HG02840 (cell line): ENCODE results near the gene DBP.
A peak's percentile ranks its signal among the peaks of the same experiment; 100 is the strongest.
"Not testable (repeated sequence)": the region's sequence is repeated elsewhere in the genome, so short reads cannot be mapped to it uniquely, and the experiment has no call there.

Experiments used
- ATAC-seq: cut with Tn5 transposase; IDR thresholded peaks from one replicate; pipeline ENCODE4 v1.9.1; 2021; ENCODE audit warnings: mild to moderate bottlenecking, moderate library complexity, moderate number of reproducible peaks; ENCODE audit not compliant: unreplicated experiment, low FRiP score

Gene DBP

GRCh38 chr19:48644355-48644754 is 7.2 kb upstream of the DBP start:
- no peak for ATAC-seq

GRCh38 chr19:48642862-48643261 is 5.7 kb upstream of the DBP start:
- no peak for ATAC-seq

DNA sequence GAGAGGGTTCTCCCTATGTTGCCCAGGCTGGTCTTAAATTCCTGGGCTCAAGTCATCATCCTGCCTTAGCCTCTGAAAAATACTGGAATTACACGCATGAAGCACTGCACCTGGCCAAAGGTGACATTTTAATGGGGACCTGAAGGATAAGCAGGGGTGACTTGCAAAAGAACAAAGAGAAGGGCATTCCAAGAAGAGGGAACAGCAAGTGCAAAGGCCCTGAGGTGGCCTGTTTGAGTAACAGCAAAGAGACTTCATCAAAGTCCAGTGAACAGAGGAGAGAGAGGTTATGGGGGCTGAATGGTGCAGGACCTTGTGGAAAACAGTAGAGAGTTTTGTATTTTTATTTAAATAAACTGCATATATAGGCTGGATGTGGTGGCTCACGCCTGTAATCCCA is 4.7 kb upstream of the DBP start:
- ATAC-seq: no peak

GRCh38 chr19:48639483-48640375 is 2.5 kb upstream of the DBP start:
- no peak for ATAC-seq

DNA sequence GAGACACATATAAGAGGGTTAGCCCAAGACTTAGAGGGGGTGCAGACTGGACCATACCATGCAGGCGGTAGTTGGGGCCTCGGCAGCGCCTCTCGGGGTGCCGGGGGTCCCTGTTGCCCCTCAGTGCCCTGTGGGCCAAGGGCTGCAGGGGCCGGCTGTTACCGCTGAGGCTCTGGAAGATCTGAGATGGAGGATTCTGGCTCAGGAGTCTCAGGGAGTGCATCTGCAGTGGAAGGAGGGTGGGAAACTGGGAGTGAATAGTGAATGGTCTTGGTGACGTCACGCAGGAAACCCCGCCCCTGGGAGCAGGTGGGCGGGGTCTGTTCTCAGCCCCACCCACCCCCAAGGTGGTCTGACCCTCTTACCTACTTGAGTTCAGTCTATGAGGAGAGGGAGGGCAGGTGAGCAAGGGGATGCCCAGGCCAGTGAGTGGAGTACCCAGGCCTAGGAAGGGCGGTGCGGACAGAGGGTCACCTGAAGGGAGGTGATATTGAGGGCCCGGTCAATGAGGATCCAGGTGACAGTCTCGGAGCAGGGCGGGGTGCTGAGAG is 1.7 kb upstream of the DBP start:
- ATAC-seq: no peak

DNA sequence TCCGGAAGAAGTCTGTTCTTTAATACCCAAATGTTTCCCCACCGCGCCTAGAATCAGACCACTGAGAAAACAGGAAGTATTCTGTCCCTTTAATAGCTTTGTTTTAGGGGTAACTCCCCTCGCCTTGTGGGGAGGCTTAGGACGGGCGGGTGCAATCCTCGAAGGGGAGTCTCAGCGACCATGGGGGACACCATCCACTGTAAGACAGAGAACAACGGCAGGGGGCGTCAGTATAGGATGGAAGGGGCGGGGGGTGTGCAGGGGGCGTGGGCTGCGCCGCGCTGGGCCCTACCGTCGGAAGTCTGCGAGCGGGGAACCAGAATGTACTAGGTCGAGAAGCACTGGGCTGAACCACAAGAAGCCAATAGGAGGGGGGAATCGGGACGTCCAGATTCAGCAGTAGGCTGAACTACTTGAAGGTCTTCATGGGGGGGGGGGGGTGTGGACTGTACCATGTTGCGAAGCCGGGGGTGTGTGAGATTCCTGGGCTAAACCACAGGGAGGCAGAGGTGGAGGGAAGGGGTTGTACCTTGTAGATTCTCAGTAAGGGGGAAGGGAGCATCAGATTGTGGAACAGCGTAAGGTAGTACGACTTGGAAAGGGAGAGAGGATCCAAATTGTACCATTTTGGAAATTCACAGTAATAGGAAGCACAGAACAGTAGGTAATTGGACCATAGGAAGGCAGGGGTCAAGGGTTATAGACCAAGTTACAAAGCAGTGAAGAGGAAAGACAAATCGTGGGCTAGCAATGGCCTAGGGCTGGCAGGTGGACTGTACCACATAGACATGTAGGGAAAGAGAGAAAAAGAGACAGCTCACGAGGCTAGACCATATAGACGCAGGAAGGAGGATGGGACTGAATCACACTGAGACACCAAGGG is 1.0 kb upstream of the DBP start:
- peak; percentile 6 for ATAC-seq

DNA sequence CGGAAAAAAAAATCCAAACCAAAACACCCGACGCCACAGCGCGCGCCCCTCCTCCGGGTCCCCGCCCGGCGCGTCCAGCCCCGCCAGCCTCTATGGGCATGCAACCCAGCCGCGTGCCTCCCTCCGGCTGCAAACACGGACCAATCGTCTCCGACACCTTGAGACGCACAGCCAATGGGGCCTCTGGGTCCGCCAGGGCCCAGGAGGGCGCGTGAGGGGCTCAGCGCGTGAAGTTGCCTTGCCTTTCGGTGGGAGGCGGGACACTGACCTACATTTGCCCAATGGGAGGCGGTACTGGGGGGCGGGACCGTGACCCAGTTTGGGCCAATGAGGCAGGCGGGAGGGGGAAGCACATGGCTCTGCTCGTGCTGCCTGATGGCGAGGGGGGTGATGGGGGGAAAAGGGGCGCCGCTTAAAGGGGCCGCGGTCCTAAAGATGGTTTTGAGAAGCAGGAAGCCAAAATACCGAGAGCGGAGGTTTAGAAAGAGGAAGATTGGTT is 319 bp upstream of the DBP start:
- peak; percentile 66 for ATAC-seq

DNA sequence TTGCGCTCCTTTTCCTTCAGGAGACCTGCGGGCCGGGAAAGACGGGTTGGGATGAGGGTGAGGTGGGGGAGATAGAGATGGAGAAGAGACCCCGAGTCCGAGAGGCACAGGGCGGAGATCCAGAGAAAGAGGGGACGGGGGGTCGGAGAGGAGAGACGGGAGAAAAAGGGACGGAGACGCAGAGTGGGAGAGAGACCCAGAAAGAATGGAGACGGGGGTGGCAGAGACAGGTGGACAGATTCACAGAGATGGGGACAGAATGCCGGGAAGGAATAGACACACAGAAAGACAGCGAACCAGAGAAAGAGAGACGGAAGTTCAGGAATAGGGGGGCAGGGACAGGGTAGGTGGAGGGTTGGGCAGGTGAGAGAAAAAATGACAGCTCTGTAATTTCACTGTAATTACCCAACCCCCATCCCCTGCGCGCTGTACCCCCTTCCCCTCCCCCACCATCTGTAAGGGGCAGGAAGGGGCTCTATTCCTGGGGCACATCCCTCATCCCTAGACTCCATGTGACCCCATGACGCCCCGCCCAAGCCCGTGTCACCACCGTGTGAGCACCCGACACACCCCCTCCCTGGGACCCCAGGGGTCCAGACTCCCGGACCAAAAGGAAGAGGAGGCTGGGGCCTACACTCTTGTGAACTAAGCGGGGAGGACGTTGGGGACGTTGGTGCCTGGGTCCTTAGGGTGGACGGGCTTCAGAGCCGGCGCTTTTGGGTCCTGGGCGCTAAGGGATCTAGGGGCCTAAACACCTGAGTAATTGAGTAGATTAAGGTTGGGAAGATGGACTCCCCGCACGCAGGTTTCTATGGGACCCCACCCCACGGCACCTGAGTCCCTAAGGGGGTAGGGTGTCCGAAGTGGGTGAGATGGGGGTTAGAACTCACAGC is 967 bp downstream of the DBP start:
- no peak for ATAC-seq

DNA sequence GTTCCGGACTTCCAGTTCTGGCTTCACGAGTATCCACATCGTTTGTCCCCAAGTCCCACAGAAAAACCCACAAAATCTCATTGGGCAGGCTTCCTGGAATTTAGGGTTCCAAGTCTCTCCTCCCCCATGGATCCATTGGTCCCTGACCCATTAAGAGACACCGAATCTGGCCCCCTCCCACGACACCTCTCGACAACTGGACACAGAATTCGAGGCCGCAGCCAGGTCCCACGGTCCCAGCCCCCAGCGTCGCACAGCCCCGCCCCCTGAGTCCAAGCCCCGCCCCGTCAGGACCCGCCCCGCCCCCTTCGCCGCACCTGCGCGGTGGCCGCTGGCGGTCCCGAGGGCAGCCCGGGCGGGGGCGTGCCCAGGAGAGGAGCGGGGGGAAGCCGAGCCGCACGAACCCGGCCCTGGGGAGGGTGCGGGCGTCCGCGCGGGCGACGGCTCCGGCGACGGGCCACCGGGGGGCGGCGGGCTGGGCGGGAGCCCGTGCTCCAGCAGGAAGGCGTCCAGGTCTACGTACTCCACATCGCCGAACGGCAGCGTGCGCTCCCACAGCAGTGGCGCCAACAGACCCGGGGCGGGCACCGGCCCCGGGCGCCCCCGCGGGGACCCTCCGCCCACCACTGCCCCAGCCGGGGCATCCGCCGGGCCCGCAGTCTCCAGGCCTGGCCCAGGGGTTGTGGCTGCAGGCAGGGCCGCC is 1.8 kb downstream of the DBP start:
- ATAC-seq: no peak

DNA sequence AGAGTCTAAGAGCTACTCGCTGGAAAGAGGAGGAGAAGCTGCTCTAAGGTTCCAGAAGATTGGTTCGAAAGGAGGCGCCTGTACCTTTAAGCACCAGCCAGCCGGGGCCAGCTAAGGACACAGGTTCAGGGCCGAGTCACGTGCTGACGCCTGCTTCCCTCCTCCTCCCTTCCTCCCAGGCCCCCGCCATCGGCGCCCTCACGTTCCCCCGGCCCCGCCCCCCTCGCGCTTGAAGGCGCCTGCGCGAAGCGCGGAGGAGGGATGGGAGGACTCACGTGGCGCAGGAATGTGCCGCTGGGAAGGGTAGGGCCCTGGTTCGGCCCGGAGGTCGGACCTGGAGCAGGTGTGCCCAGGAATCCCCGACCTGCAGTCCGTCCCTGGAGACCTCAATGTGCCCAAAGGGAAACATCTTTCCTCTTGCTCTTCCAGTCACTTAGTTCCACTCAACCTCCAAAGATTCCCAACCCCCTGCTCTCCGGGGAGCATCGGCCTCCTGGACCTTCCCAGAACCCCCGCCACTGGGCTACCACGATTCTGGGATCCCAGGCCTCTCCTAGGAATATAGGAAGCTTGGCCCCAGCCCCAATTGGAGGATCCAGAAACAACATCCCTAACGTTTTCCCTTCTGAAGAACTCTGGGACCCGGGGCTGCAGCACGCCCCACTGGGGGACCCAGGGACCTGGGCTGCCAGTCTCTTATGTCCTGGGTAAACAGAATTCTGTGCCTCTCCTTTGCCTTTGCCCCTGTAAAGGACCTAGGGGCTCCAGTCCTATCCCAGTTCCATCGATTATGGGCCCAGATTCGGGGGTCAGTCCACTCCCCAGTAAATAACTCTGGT is 2.5 kb downstream of the DBP start:
- peak; percentile 32 for ATAC-seq

DNA sequence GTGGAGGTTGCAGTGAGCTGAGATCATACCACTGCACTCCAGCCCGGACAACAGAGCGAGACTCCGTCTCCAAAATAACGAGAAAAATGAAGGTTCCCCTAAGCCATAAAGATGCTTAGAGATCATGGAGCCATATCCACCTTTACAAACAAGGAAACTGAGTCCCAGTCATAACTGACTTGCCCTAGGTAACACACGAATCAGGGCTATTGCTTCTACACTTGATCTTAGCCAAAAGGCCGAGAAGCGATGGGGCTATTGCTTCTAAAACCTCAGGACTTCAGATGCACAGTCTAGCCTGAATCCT is 3.2 kb downstream of the DBP start:
- ATAC-seq: no peak

DNA sequence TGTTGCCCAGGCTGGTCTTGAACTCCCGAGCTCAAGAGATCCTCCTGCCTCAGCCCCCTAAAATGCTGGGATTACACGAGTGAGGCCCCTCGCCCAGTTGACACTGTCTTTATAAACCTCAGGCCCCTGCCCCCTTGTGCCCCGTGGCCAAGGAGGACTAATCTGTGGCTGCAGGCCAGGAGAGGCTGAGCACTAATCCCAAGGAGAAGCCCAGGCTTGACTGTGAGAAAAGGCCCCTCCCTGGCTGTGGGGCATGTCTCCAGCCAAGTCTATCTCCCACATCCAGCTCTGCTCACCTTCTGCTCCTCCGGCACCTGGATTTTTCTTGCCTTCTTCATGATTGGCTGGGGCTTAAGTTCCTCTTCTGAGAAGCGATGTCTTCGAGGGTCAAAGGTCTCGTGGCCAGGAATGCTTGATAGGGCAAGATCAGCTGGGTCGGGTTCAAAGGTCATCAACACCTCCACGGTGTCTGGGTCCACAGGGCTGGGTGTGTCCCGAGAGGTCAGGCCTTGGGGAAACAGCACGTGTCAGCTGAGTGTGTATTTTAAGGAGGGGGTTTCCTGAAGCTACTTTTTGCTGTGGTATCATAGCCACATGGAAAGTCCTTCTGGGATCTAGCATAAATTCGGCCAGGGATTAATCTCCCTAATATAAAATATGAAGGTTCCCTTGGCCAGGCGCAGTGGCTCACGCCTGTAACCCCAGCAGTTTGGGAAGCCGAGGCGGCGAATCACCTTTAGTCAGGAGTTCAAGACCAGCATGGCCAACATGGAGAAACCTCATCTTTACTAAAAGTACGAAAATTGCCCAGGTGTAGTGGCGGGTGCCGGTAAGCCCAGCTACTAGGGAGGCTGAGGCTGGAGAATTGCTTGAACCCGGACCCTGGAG is 3.8 kb downstream of the DBP start:
- no peak for ATAC-seq

DNA sequence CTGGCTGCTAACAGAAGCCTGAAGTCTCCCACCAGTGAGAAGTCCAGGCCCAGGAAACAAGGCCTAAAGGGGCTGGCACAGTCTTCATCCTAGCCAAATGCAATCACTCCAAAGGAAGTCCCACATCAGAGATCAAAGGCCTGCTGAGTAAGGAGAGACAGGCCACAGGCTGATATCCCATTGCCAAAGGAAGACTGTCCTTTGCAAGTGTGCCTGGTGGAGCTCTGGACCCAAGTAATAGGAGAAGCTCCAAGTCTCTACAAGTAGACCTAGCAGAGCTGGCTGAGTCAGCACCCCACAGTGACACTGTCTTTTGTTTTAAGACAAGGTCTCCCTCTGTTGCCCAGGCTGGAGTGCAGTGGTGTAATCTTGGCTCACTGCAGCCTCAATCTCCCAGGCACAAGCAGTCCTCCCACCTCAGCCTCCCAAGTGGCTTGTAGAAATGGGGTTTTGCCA is 4.5 kb downstream of the DBP start:
- no peak for ATAC-seq

DNA sequence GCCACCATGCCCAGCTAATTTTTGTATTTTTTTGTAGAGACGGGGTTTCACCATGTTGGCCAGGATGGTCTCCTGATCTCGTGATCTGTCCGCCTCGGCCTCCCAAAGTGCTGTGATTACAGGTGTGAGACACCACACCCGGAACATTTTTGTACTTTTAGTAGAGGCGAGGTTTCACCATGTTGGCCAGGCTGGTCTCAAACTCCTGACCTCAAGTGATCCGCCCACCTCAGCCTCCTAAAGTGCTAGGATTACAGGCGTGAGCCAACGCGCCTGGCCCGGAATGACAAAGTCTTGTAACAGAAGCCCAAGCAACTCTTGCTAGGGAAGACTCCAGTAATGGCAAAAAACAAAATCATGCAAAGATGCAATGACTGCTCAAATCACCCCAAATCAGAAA is 4.9 kb downstream of the DBP start:
- ATAC-seq: not testable (repeated sequence)

DNA sequence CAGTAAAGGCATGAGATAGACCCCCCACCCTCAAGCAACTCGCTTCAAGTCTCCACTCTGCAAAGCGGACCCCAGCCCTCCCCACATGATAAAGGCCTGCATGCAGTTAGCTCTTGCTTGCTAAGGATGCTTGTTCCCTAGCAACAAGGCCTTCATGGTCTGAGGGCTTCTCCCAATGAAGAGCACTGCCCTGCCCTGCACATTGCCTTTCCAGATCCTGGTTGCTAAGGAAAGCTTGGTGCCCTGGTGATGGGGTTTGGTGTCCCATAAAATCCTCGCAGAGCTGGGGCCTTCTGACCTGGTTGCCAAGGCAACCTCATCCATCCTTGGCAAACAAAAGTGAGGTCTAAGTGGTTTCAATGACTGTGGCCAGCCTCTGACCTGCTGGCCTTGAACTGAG is 6.0 kb downstream of the DBP start:
- no peak for ATAC-seq

DNA sequence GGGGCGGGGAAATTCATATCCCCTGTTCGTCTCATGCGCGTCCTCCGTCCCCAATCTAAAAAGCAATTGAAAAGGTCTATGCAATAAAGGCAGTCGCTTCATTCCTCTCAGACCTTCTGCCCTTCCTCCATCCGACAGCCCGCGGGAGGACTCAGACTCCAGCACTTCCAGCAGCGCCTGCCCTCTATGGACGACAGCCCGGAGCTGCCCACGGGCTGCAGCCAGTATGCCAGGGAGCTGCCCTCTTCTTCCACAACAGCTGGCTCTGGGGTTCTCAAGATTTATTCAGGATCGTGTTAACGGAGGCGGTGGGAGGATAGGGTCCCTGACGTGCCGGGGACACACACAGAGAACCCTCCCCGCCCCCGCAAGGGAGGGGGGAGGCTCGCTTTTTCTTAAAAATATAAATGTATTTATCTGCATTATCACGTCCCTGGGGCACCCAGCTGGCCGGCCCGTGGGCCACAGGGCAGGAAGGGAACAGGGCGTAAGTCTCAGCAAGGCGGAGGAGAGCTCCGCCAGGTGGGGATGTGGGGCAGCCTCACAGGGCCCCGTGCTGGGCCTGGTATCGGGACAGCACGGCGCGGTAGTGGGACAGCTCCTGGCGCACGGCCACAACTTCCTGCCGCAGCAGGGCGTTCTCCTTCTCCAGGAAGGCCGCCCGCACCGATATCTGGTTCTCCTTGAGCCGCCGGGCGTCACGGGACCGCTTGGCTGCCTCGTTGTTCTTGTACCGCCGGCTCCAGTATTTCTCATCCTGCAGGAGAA is 6.7 kb downstream of the DBP start:
- no peak for ATAC-seq
